ENCODE results near the gene C10orf105. TPM values are rescaled to one million over a fixed set of nuclear protein-coding genes. Genes with fewer than 3 reads are reported as not detected.

The C10orf105 gene
- total and polyA plus RNA-seq, 2 donors (not counting 1 experiment from before 2014, with no cell fraction given), result under 0.01 to 0.14 TPM

- Histone ChIP-seq H3K27ac (ENCODE audit: insufficient read depth, low read length) (no peak overlapping the region), H3K4me2 (ENCODE audit: extremely low read depth, insufficient read depth, low read length) (no peak overlapping the region), H3K4me1 (ENCODE audit: control insufficient read depth, extremely low read depth, insufficient read depth, low read length) (peaks cover 10% of the 10 kb centered on the region), H3K79me2 (ENCODE audit: control insufficient read depth, insufficient read depth, low read length) (no peaks in the 10 kb centered on the region), H3K9me3 (ENCODE audit: control insufficient read depth, insufficient read depth, low read depth, low read length) (no peaks in the 10 kb centered on the region), H2AFZ (ENCODE audit: low read length) (no peak overlapping the region), H4K20me1 (ENCODE audit: control insufficient read depth, extremely low read depth, insufficient read depth, low read length) (no peaks in the 10 kb centered on the region), H3K36me3 (ENCODE audit: control insufficient read depth, insufficient read depth, low read length) (no peaks in the 10 kb centered on the region), H3K27me3 (ENCODE audit: control insufficient read depth, insufficient read depth, low read length) (peaks cover 3% of the 10 kb centered on the region), H3K9ac (ENCODE audit: insufficient read depth, low read length) (no peak overlapping the region), H3K4me3 (replicated peaks in 1 of 4; ENCODE audit: control extremely low read depth in 1 of 4, insufficient read depth in 1 of 4, low read depth in 3 of 4, low read length in 4 of 4) (no peak overlapping the region)
- no peak for DNase-seq (ENCODE audit: low read depth in 2 of 2)
- TF ChIP-seq EZH2 (IDR thresholded peaks at IDR 0.05; ENCODE audit: low read length, missing control alignments) (no peak), CTCF (conservative IDR thresholded peaks at IDR 0.05 in 1 of 2, IDR thresholded peaks at IDR 0.05 in 1 of 2; ENCODE audit: low read depth in 1 of 2, low read length in 2 of 2) (no peak)
Measured at GRCh38 chr10:71718165-71718698, 1.3 kb downstream of the C10orf105 start.

DNA sequence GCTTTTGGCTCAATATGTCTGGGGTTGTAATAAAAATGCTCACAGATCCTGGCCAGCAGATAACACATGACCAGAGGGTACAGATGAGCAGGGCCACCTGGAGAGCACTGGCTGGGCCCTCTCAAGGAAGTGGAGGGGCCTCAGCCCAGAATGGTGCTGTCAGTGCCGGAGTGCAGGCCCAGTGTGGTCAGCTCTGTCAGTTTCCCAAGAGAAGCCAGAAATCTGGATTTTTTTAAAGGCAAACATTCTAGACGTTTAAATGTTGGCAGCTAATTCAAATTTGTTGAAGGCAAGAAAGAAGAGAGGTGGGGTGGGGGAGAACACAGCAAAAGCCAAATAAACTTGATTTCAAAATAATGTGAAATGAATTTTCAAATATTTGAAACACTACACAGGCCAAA, 2.0 kb downstream of the C10orf105 start:
- H3K9ac ChIP-seq (ENCODE audit: insufficient read depth, low read length), result no peak overlapping the region
- H3K27ac ChIP-seq (ENCODE audit: insufficient read depth, low read length), result no peak overlapping the region
- H3K4me1 ChIP-seq (ENCODE audit: control insufficient read depth, extremely low read depth, insufficient read depth, low read length), result peaks cover 16% of the 10 kb centered on the region
- no peaks in the 10 kb centered on the region for H3K36me3 ChIP-seq (ENCODE audit: control insufficient read depth, insufficient read depth, low read length)
- H3K27me3 ChIP-seq (ENCODE audit: control insufficient read depth, insufficient read depth, low read length), result peaks cover 3% of the 10 kb centered on the region
- H2AFZ ChIP-seq (ENCODE audit: low read length), result no peak overlapping the region
- H3K9me3 ChIP-seq (ENCODE audit: control insufficient read depth, insufficient read depth, low read depth, low read length), result no peaks in the 10 kb centered on the region
- peak in 1 of 2 donors; percentile 31 for DNase-seq (ENCODE audit: low read depth in 2 of 2)
- TF ChIP-seq CTCF (conservative IDR thresholded peaks at IDR 0.05 in 1 of 2, IDR thresholded peaks at IDR 0.05 in 1 of 2; ENCODE audit: low read depth in 1 of 2, low read length in 2 of 2) (no peak), EZH2 (IDR thresholded peaks at IDR 0.05; ENCODE audit: low read length, missing control alignments) (no peak)
- no peaks in the 10 kb centered on the region for H4K20me1 ChIP-seq (ENCODE audit: control insufficient read depth, extremely low read depth, insufficient read depth, low read length)
- no peaks in the 10 kb centered on the region for H3K79me2 ChIP-seq (ENCODE audit: control insufficient read depth, insufficient read depth, low read length)
- no peak overlapping the region for H3K4me3 ChIP-seq (replicated peaks in 1 of 4; ENCODE audit: control extremely low read depth in 1 of 4, insufficient read depth in 1 of 4, low read depth in 3 of 4, low read length in 4 of 4)
- no peak overlapping the region for H3K4me2 ChIP-seq (ENCODE audit: extremely low read depth, insufficient read depth, low read length)

- Histone ChIP-seq H3K27me3 (ENCODE audit: control insufficient read depth, insufficient read depth, low read length) (peaks cover 3% of the 10 kb centered on the region), H2AFZ (ENCODE audit: low read length) (no peak overlapping the region), H4K20me1 (ENCODE audit: control insufficient read depth, extremely low read depth, insufficient read depth, low read length) (no peaks in the 10 kb centered on the region), H3K4me3 (replicated peaks in 1 of 4; ENCODE audit: control extremely low read depth in 1 of 4, insufficient read depth in 1 of 4, low read depth in 3 of 4, low read length in 4 of 4) (no peak overlapping the region), H3K4me2 (ENCODE audit: extremely low read depth, insufficient read depth, low read length) (no peak overlapping the region), H3K27ac (ENCODE audit: insufficient read depth, low read length) (no peak overlapping the region), H3K9me3 (ENCODE audit: control insufficient read depth, insufficient read depth, low read depth, low read length) (no peaks in the 10 kb centered on the region), H3K4me1 (ENCODE audit: control insufficient read depth, extremely low read depth, insufficient read depth, low read length) (peaks cover 16% of the 10 kb centered on the region), H3K36me3 (ENCODE audit: control insufficient read depth, insufficient read depth, low read length) (no peaks in the 10 kb centered on the region), H3K9ac (ENCODE audit: insufficient read depth, low read length) (no peak overlapping the region), H3K79me2 (ENCODE audit: control insufficient read depth, insufficient read depth, low read length) (no peaks in the 10 kb centered on the region)
- TF ChIP-seq EZH2 (IDR thresholded peaks at IDR 0.05; ENCODE audit: low read length, missing control alignments), result no peak
- TF ChIP-seq CTCF (conservative IDR thresholded peaks at IDR 0.05 in 1 of 2, IDR thresholded peaks at IDR 0.05 in 1 of 2; ENCODE audit: low read depth in 1 of 2, low read length in 2 of 2), result no peak
- DNase-seq (ENCODE audit: low read depth in 2 of 2), result no peak
Measured at GRCh38 chr10:71717056-71717455, 2.5 kb downstream of the C10orf105 start.

Data from fibroblast of lung (primary cell).